ENCODE measurements around the gene SLC38A2.

Gene SLC38A2

DNA sequence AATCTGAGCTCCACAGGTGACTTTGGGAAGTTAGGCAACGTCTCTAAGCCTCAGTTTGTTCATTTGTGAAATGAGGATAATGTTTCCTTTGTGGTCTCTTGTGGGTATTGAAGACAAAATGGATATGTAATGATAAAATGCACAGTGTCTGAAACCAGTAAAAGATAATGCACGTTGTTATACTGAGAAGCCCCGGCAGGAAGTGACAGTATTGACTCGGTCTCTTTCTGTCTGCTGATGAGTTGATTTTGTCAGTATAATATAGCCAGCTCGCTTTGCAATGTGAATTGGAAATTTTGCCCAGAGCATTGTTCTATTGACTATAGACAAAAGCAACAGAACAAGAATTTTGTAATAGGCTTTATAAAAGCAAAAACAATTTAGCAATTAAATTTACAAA lies 54.5 kb downstream of the SLC38A2 start:
- no peak overlapping the region for H3K27ac Mint-ChIP-seq
- peaks cover 7% of the 10 kb centered on the region for H3K9me3 Mint-ChIP-seq
- H3K4me3 Mint-ChIP-seq: no peak overlapping the region
- H3K36me3 Mint-ChIP-seq: peaks cover 1% of the 10 kb centered on the region
- peaks cover 4% of the 10 kb centered on the region for H3K27me3 Mint-ChIP-seq
- H3K4me1 Mint-ChIP-seq: no peaks in the 10 kb centered on the region
- CTCF ChIA-PET: interaction anchor here (0.9 kb wide), 1 partner anchor 24 kb away, joined by 3 read pairs; no protein-coding TSS in a partner anchor
- no peak for DNase-seq

Data from activated naive CD4-positive, alpha-beta T cell treated with anti-CD3 and anti-CD28 coated beads, Interleukin-2, amount 10 ng/mL, durations not matched to agents 7 days and 5 days (primary cell).